HepG2 (cell line): Measurements from ENCODE around the gene DUS2. TPM values are rescaled to one million over a fixed set of nuclear protein-coding genes. Genes with fewer than 3 reads are reported as not detected.
A peak's percentile ranks its signal among the peaks of the same experiment; 100 is the strongest.

Experiments
- ATF5 ChIP-seq: sonication (generic); formaldehyde crosslinking; IDR thresholded peaks from 2 replicates; pipeline ENCODE4 v1.4.0; 2020; ENCODE audit warnings: mild to moderate bottlenecking, low read depth, missing genetic modification reagents
- ATRX ChIP-seq: sonication (generic); formaldehyde crosslinking; IDR thresholded peaks from 2 replicates; pipeline ENCODE4 v1.4.0; 2020; ENCODE audit warnings: missing genetic modification reagents, borderline replicate concordance
- CC2D1A ChIP-seq: sonication (generic); formaldehyde crosslinking; IDR thresholded peaks from 2 replicates; pipeline ENCODE4 v1.8.1; 2023; ENCODE audit warnings: mild to moderate bottlenecking, missing genetic modification reagents
- ELF3 ChIP-seq: IDR thresholded peaks from 2 replicates; pipeline ENCODE4 v1.6.1; 2016; ENCODE audit warnings: missing genetic modification reagents, missing compliant biosample characterization
- GTF3A ChIP-seq: sonication (generic); formaldehyde crosslinking; conservative IDR thresholded peaks from 2 replicates; pipeline ENCODE4 v1.4.0; 2020; ENCODE audit warnings: mild to moderate bottlenecking, missing genetic modification reagents
- HMGXB3 ChIP-seq: sonication (generic); formaldehyde crosslinking; IDR thresholded peaks from 2 replicates; pipeline ENCODE4 v1.4.0; 2020; ENCODE audit warnings: missing genetic modification reagents, borderline replicate concordance
- HOXA9 ChIP-seq: sonication (generic); formaldehyde crosslinking; IDR thresholded peaks from 2 replicates; pipeline ENCODE4 v1.8.1; 2022; ENCODE audit warnings: missing genetic modification reagents, mild to moderate bottlenecking, moderate library complexity, borderline replicate concordance
- KAT7 ChIP-seq: IDR thresholded peaks from 2 replicates; pipeline ENCODE4 v1.6.1; 2018; ENCODE audit warnings: borderline replicate concordance, missing compliant biosample characterization
- NRL ChIP-seq: sonication (generic); formaldehyde crosslinking; IDR thresholded peaks from 2 replicates; pipeline ENCODE4 v1.5.0; 2020; ENCODE audit warnings: missing genetic modification reagents, mild to moderate bottlenecking, moderate library complexity, borderline replicate concordance
- RBAK ChIP-seq: sonication (generic); formaldehyde crosslinking; IDR thresholded peaks from 2 replicates; pipeline ENCODE4 v1.5.1; 2020; ENCODE audit warnings: mild to moderate bottlenecking, missing genetic modification reagents
- RXRB ChIP-seq: IDR thresholded peaks from 2 replicates; pipeline ENCODE4 v1.6.1; 2016; ENCODE audit warnings: borderline replicate concordance, missing genetic modification reagents, missing compliant biosample characterization
- SETDB1 ChIP-seq: sonication (generic); formaldehyde crosslinking; IDR thresholded peaks from 2 replicates; pipeline ENCODE4 v1.5.1; 2020; ENCODE audit warnings: missing genetic modification reagents, mild to moderate bottlenecking, borderline replicate concordance
- XBP1 ChIP-seq: sonication (generic); formaldehyde crosslinking; IDR thresholded peaks from 2 replicates; pipeline ENCODE4 v1.5.0; 2020; ENCODE audit warnings: missing genetic modification reagents
- ZBTB26 ChIP-seq: IDR thresholded peaks from 2 replicates; pipeline ENCODE4 v1.6.1; 2016; ENCODE audit warnings: missing compliant biosample characterization, missing genetic modification reagents, borderline replicate concordance
- ZNF350 ChIP-seq: sonication (generic); formaldehyde crosslinking; IDR thresholded peaks from 2 replicates; pipeline ENCODE4 v1.4.0; 2020; ENCODE audit warnings: mild to moderate bottlenecking, low read depth, missing genetic modification reagents, borderline replicate concordance
- ZNF512B ChIP-seq: sonication (generic); formaldehyde crosslinking; IDR thresholded peaks from 2 replicates; pipeline ENCODE4 v1.5.1; 2020; ENCODE audit warnings: missing genetic modification reagents, mild to moderate bottlenecking, borderline replicate concordance
- ZNF543 ChIP-seq: sonication (generic); formaldehyde crosslinking; IDR thresholded peaks from 2 replicates; pipeline ENCODE4 v1.4.0; 2020; ENCODE audit warnings: mild to moderate bottlenecking, missing genetic modification reagents
- ZNF724P ChIP-seq: sonication (generic); formaldehyde crosslinking; IDR thresholded peaks from 2 replicates; pipeline ENCODE4 v1.8.0; 2022; ENCODE audit warnings: missing genetic modification reagents, borderline replicate concordance
- ZSCAN30 ChIP-seq: sonication (generic); formaldehyde crosslinking; IDR thresholded peaks from 2 replicates; pipeline ENCODE4 v1.5.0; 2020; ENCODE audit warnings: mild to moderate bottlenecking, missing genetic modification reagents
- polyA plus RNA-seq, 8 experiments: library from polyadenylated mRNA; depleted of rRNA in 3 of 8; stranded (reverse) in 7 of 8; unstranded in 1 of 8; fragments of >200 nt; fragmentation: Illumina TruSeq in 4 of 8; extraction: Trizol in 4 of 8; gene quantifications; 2 replicates each; pipeline versions ENCODE4 v1.2.1 to v1.2.3, GENCODE V29; 2011 to 2016; ENCODE audit warnings: low read depth in 4 of 8, missing spikeins in 1 of 8, mixed read lengths in 1 of 8; ENCODE audit not compliant: insufficient read depth in 1 of 8
- total RNA-seq, 5 experiments: library from RNA; depleted of rRNA; stranded (reverse); fragments of >200 nt; fragmentation: Illumina TruSeq; extraction: Trizol; gene quantifications; 2 replicates each; pipeline ENCODE4 v1.2.3, GENCODE V29; 2016; ENCODE audit warnings: low read depth in 1 of 5

DUS2 gene
- total and polyA plus RNA-seq, 2 of the 13 experiments (the other 11 are each of a cell fraction or from before 2014, with no cell fraction given), result 17.8 to 25.1 TPM

- TF ChIP-seq ATRX (CRISPR knock-in tag) (no peak), ZSCAN30 (CRISPR knock-in tag) (0 out of 2 replicates have a peak, but pooled peaks have one; percentile 27), ELF3 (CRISPR knock-in tag) (peak; percentile 17; the same call in 1 of the 2 replicates), ZNF543 (CRISPR knock-in tag) (no peak), CC2D1A (CRISPR knock-in tag) (no peak), GTF3A (no peak), RXRB (CRISPR knock-in tag) (no peak), KAT7 (CRISPR knock-in tag) (peak; percentile 85), ZBTB26 (CRISPR knock-in tag) (0 out of 2 replicates have a peak, but pooled peaks have one; percentile 46), ZNF512B (CRISPR knock-in tag) (no peak), SETDB1 (CRISPR knock-in tag) (no peak), XBP1 (no peak), NRL (CRISPR knock-in tag) (peak; percentile 92), ATF5 (CRISPR knock-in tag) (no peak), ZNF724P (CRISPR knock-in tag) (no peak), RBAK (no peak), ZNF350 (CRISPR knock-in tag) (no peak), HOXA9 (no peak), HMGXB3 (no peak)
Measured at GRCh38 chr16:68085259-68086071, 62.4 kb downstream of the DUS2 start, which contains the start of gene NFATC3 (continued).
